Right lobe of liver (tissue), 4 donors: ENCODE data around the gene KDM4C.

Experiments
- CTCF ChIP-seq, 4 donors: fragments of 200-600 bp in 3 of 4; fragments of 450-650 bp in 1 of 4; IDR thresholded peaks; one replicate each; pipeline versions ENCODE4 v1.5.1 to v1.8.0; 2016 to 2022; ENCODE audit warnings: antibody characterized with exemption in 4 of 4, mild to moderate bottlenecking in 2 of 4
- POLR2A ChIP-seq: fragments of 450-650 bp; IDR thresholded peaks from one replicate; pipeline ENCODE4 v1.6.1; 2017; ENCODE audit warnings: antibody characterized with exemption, mild to moderate bottlenecking
- donor health status: DM: no; HTN: no; CAD: no.
- donor health status: DM: no; HTN: no; CAD: no.
- donor health status: DM: no; HTN: yes; CAD: no.

- TF ChIP-seq CTCF (IDR thresholded peaks at IDR 0.05) (no peak), POLR2A (no peak)
Observed at GRCh38 chr9:6757132-6757455, 679 bp upstream of the KDM4C start.
